Vagina (tissue), 2 donors: ENCODE measurements around the gene NPAS2. TPM values are rescaled to one million over a fixed set of nuclear protein-coding genes. Genes with fewer than 3 reads are reported as not detected.

Source experiments
- DNase-seq, 2 donors: peaks; one replicate each; pipeline ENCODE4 v3.0.0-alpha.2; 2017; ENCODE audit errors: extremely low spot score in 2 of 2
- H3K27ac ChIP-seq: fragments of 200-600 bp; sonication (generic); one replicate; pipeline ENCODE4 v1.5.1; 2019
- H3K27me3 ChIP-seq: fragments of 200-600 bp; sonication (generic); one replicate; pipeline ENCODE4 v1.5.1; 2019
- H3K36me3 ChIP-seq, 2 donors: fragments of 200-600 bp; sonication (generic); one replicate each; pipeline ENCODE4 v1.5.1; 2017 to 2019
- H3K4me1 ChIP-seq: fragments of 200-600 bp; sonication (generic); one replicate; pipeline ENCODE4 v1.5.1; 2019
- H3K4me3 ChIP-seq, 2 donors: fragments of 200-600 bp; sonication (generic); 1 replicate in 1 of 2; 2 replicates in 1 of 2; pipeline ENCODE4 v1.5.1; 2016 to 2019
- H3K9me3 ChIP-seq: fragments of 200-600 bp; sonication (generic); one replicate; pipeline ENCODE4 v1.5.1; 2019
- CTCF ChIP-seq, 3 experiments: fragments of 450-650 bp in 2 of 3; fragments of 200-600 bp in 1 of 3; sonication (generic) in 1 of 3; IDR thresholded peaks; one replicate each; pipeline ENCODE4 v1.5.1; 2017 to 2019; ENCODE audit warnings: antibody characterized with exemption in 3 of 3, mild to moderate bottlenecking in 2 of 3, moderate library complexity in 2 of 3
- POLR2A ChIP-seq, 2 donors: fragments of 450-650 bp; IDR thresholded peaks; one replicate each; pipeline ENCODE4 v1.6.1; 2017; ENCODE audit warnings: antibody characterized with exemption in 2 of 2, mild to moderate bottlenecking in 2 of 2, moderate library complexity in 2 of 2
- POLR2AphosphoS5 ChIP-seq, 2 donors: sonication (generic); formaldehyde crosslinking; IDR thresholded peaks; one replicate each; pipeline ENCODE4 v1.9.0; 2017; ENCODE audit warnings: antibody characterized with exemption in 2 of 2, mild to moderate bottlenecking in 2 of 2, low read depth in 1 of 2; ENCODE audit not compliant: insufficient read depth in 1 of 2
- intact Hi-C: fragments of 100-400 bp; cut with DNase I; formaldehyde crosslinking; loops from one replicate; pipeline ENCODE4 v1.15.1; 2023
- total RNA-seq: library from RNA; depleted of rRNA; stranded (reverse); fragments of >200 nt; gene quantifications from one replicate; pipeline ENCODE4 v1.2.3, GENCODE V29; 2016

The NPAS2 gene
- total RNA-seq, 1 donor from 2014 or later, result 37.6 TPM

DNA sequence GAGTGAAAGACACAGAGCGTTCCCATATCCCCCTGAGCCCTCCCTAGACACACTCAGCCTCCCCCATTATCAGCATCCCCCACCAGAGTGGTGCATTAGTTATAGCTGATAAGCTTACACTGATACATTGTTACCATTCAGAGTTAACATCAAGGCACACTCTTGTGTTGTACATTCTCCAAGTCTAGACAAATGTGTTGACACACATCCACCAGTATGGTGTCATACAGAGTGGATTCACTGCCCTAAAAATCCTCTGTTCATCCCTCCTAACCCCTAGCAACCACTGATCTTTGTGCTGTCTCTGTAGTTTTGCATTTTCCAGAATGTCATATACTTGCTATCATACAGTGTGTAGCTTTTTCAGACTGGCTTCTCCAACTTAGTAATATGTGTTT lies 104.2 kb downstream of the NPAS2 start:
- Histone ChIP-seq H3K36me3 (no peaks in the 10 kb centered on the region), H3K4me1 (no peaks in the 10 kb centered on the region), H3K27ac (peak overlapping the region; percentile 71), H3K4me3 (peak overlapping the region in 1 of 2 donors; percentile 13), H3K27me3 (no peaks in the 10 kb centered on the region), H3K9me3 (no peaks in the 10 kb centered on the region)
- DNase-seq, result no peak
- TF ChIP-seq POLR2AphosphoS5 (IDR thresholded peaks at IDR 0.05; ENCODE audit: insufficient read depth in 1 of 2, low read depth in 1 of 2) (no peak), POLR2A (IDR thresholded peaks at IDR 0.05) (no peak), CTCF (IDR thresholded peaks at IDR 0.05) (no peak)
- intact Hi-C loops, result no loop called here

DNA sequence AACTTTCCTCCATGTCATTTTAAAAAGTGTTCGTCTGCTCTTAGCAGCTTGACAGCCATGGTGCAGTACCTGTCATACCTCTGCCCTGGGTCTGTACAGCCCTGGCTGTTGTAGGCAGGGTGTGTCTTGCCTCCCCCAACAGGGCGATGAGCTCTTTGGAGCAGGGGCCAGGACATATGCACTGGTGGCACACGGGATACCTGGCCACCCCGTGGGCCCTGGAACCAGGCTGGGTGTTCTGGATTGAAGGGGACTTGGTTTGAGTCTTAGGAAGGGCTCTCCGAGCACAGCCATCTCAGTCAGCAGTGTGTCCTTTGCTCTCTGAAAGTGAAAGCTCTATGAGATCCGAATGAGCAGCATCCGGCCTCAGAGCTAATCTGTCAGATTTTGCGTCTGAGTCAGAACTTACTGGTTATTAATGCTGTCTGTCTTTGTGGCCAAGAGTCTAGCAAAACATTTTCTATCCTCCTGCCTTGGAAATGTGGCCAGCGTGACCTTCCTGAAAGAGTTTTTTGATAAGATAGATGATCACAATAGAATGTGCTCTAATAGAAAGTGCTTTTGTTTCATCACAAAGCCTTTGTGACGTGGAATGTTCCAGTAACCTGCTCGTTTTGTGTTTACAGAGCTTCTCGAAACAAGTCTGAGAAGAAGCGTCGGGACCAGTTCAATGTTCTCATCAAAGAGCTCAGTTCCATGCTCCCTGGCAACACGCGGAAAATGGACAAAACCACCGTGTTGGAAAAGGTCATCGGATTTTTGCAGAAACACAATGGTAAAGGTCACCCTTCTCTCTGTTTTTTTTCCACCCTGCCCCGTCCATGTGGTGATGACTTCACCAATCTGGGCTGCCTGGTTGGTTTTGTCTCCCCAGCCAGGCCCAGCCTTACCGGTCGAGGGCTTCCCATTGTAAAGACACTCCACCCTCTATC lies 104.8 kb downstream of the NPAS2 start:
- no peak for TF ChIP-seq CTCF (IDR thresholded peaks at IDR 0.05)
- TF ChIP-seq POLR2A (IDR thresholded peaks at IDR 0.05), result no peak
- TF ChIP-seq POLR2AphosphoS5 (IDR thresholded peaks at IDR 0.05; ENCODE audit: insufficient read depth in 1 of 2, low read depth in 1 of 2), result no peak
- peak overlapping the region; percentile 5 to 13 for H3K4me3 ChIP-seq
- no peak for DNase-seq
- no peaks in the 10 kb centered on the region for H3K27me3 ChIP-seq
- H3K36me3 ChIP-seq, result no peaks in the 10 kb centered on the region
- no peaks in the 10 kb centered on the region for H3K4me1 ChIP-seq
- H3K9me3 ChIP-seq, result no peaks in the 10 kb centered on the region
- intact Hi-C loops, result no loop called here
- H3K27ac ChIP-seq, result peak overlapping the region; percentile 71

GRCh38 chr2:100928235-100928634 lies 108.3 kb downstream of the NPAS2 start:
- TF ChIP-seq CTCF (IDR thresholded peaks at IDR 0.05) (no peak), POLR2A (IDR thresholded peaks at IDR 0.05) (no peak)
- H3K36me3 ChIP-seq, result peaks cover 0 to 6% of the 10 kb centered on the region in 2 donors
- no peaks in the 10 kb centered on the region for H3K27me3 ChIP-seq
- no peak for DNase-seq
- H3K4me1 ChIP-seq, result no peaks in the 10 kb centered on the region
- H3K4me3 ChIP-seq, result no peak overlapping the region
- intact Hi-C loops, result no loop called here
- H3K9me3 ChIP-seq, result no peaks in the 10 kb centered on the region
- H3K27ac ChIP-seq, result no peak overlapping the region

GRCh38 chr2:100929147-100929546 lies 109.2 kb downstream of the NPAS2 start:
- no peaks in the 10 kb centered on the region for H3K4me1 ChIP-seq
- no peak overlapping the region for H3K27ac ChIP-seq
- no peaks in the 10 kb centered on the region for H3K9me3 ChIP-seq
- H3K36me3 ChIP-seq, result peaks cover 0 to 9% of the 10 kb centered on the region in 2 donors
- H3K27me3 ChIP-seq, result no peaks in the 10 kb centered on the region
- intact Hi-C loops, result no loop called here
- TF ChIP-seq CTCF (IDR thresholded peaks at IDR 0.05) (no peak), POLR2AphosphoS5 (IDR thresholded peaks at IDR 0.05; ENCODE audit: insufficient read depth in 1 of 2, low read depth in 1 of 2) (no peak), POLR2A (IDR thresholded peaks at IDR 0.05) (no peak)
- H3K4me3 ChIP-seq, result no peak overlapping the region
- DNase-seq, result no peak
